D341Med (cell line): Measurements from ENCODE around the gene TXNDC15.
"Not testable (repeated sequence)": the region's sequence is repeated elsewhere in the genome, so short reads cannot be mapped to it uniquely, and the experiment has no call there.

Experiments used
- DNase-seq: peaks from one replicate; pipeline ENCODE4 v3.0.0; 2012; ENCODE audit warnings: low spot score

The TXNDC15 gene

DNA sequence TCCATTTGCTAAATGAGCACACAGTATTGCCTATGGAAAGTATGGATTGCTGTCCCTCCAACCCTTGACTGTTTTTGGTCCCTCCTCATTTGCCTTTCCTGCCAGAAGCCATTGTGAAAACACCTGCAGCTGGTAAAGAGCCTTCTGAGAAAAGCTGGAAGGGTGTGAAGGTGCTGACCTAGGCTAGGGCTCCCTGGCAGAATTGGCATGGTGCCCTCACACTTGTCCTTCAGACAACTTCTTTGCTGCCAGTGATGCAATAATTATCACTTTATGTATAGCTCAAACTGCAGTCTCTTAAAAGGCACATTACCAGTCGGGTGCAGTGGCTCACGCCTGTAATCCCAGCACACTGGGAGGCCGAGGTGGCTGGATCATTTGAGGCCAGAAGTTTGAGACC, 4.2 kb downstream of the TXNDC15 start:
- no peak for DNase-seq

DNA sequence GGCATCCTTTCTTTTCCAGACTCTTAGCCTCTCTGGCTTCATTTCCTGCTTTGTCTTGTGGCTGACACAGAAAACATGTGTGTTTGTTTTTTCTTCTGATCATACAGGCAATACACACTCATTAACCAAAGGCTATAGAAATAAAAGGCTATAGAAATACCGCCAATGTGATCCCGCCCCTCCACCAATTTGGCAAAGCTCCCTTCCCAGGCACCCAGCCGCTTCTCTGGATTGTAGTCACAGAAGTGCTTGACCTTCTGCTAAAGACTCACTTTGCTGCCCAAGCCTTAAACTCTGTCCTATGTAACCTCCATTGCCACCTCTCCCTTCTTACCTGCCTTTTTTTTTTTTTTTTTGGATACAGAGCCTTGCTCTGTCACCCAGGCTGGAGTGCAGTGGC, 5.3 kb downstream of the TXNDC15 start:
- DNase-seq = no peak

DNA sequence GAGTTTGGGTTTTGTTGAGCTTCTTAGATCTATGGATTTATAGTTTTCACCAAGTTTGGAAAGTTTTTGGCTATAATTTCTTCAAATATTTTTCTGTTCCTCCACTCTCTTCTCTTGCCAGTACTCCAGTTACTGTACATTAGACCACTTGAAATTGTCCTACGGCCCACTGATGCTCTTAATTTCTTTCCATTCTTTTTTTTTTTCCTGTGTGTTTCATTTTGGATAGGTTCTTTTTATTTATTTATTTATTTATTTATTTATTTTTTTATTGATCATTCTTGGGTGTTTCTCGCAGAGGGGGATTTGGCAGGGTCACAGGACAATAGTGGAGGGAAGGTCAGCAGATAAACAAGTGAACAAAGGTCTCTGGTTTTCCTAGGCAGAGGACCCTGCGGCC, 6.8 kb downstream of the TXNDC15 start:
- not testable (repeated sequence) for DNase-seq

DNA sequence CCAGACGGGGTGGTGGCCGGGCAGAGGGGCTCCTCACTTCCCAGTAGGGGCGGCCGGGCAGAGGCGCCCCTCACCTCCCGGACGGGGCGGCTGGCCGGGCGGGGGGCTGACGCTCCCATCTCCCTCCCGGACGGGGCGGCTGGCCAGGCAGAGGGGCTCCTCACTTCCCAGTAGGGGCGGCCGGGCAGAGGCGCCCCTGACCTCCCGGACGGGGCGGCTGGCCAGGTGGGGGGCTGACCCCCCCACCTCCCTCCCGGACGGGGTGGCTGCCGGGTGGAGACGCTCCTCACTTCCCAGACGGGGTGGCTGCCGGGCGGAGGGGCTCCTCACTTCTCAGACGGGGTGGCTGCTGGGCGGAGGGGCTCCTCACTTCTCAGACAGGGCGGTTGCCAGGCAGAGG, 7.5 kb downstream of the TXNDC15 start:
- DNase-seq = not testable (repeated sequence)

GRCh38 chr5:134887593-134888159, 13.5 kb downstream of the TXNDC15 start:
- no peak for DNase-seq

DNA sequence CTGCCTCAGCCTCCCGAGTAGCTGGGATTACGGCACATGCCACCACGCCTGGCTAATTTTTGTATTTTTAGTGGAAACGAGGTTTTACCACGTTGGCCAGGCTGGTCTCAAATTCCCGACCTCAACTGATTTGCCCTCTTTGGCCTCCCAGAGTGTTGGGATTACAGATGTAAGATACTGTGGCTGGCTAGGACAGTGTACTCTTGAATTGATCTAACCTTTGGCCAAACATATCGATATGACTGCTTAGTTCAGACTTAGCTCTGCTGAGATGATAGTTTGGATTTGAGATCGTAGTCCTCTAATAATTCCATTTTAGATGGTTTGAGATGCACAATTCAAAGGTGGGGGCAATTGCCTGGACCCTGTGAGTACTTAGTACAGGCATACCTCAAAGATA, 15.2 kb downstream of the TXNDC15 start:
- DNase-seq = no peak

- no peak for DNase-seq
Observed at GRCh38 chr5:134891473-134891872, 17.3 kb downstream of the TXNDC15 start.

GRCh38 chr5:134892282-134892681, 18.1 kb downstream of the TXNDC15 start:
- DNase-seq = no peak

DNA sequence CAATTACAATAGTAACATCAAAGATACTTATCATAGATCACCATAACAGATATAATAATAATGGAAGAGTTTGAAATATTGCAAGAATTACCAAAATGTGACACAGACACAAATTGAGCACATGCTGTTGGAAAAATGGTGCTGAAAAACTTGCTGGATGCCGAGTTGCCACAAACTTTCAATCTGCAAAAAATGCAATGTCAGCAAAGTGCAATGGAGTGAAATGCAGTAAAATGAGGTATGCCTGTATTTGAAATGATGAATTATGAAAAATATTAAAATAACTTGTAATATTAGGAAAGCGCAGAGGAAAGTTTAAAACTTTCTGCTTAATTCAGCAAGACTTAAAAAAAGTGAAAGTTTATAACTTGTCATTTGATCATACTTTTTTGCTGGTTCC, 18.8 kb downstream of the TXNDC15 start:
- no peak for DNase-seq

GRCh38 chr5:134893748-134894505, 19.8 kb downstream of the TXNDC15 start:
- DNase-seq = no peak

GRCh38 chr5:134902071-134902801, 28.1 kb downstream of the TXNDC15 start:
- no peak for DNase-seq

DNA sequence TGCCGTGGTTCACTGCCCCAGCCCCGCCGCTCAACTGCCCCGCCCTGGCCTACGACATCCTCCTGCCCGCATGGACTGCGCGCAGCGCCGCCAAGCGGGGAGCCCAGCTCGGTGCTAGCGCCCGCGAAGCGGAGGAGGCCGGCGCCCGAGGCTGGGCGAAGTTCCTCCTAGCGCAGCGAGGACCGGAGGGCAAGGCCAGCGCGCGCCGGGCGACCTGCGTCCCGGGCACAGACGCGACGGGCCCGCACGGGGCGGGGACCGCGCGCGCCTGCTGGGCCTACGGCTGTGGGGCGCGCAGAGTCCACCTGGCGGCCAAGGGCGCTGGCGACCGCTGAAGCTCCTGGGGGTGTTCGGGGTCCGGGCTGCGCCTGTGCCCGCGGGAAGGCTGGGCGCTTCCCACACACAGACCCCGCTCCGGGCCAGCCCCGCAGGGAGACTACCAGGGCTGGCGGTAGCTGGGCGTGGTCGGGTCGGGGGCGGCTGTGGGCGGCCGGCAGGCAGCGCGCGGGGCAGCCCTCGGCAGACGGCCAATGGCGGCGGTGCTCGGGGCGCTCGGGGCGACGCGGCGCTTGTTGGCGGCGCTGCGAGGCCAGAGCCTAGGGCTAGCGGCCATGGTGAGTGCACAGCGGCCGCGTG, 30.6 kb downstream of the TXNDC15 start, which contains the start of gene PCBD2:
Gene PCBD2 (plus strand): TSS at position 522 of the 636 bp plus-strand sequence. CDS start 9 bp downstream, at position 531.
- peak; percentile 92 for DNase-seq

DNA sequence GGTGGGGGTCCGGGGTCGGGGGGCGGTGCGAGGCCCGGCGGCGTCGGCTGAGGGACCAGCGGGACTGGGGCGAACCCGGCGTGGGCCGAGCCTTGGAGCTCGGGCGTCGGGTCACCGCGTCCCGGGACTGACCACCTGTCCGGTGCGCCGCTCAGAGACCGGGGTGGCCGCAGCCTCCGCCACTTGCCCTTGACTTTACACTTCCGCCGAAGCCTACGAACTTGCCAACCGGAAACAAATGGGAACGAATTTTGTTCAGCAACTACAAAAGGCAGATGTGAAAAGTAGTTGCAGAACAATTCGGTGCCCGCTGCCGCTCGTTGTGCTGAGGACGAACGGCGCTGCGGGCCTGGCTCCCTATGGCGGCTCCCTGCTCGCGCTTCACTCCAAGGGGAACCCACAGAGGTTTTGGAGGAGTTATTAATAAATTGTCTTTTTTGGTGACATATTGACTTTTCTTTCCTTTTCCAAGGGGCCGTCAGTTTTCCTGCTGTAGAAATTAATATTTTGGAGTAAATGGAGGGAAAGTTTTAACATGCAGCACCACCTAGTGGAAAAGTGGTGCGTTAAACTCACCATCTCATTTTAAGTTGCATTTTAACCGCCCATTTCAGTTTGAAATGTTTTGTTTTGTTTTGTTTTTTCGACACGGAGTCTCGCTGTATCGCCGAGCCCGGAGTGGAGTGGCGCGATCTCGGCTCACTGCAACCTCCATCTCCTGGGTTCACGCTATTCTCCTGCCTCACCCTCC, 31.2 kb downstream of the TXNDC15 start:
- peak; percentile 64 for DNase-seq

DNA sequence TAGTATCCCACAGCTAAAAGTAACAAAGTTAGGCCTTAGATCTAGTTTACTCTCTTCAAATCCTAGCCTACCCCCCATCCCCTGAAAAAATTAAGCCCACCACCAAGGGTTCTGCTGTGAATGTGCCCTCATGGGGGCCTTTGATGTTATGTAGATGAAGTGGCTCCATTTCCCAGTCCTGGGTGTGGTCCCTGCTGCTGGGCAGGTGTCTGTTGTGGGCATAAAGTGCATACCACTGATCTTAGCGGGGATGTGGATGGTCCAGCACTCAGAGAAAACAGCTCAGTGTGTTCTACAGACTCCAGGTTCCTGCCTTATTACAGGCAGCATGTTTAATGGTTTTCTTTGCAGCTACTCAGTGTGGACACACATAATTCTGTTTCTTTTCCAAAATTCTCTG, 32.6 kb downstream of the TXNDC15 start:
- DNase-seq = no peak

DNA sequence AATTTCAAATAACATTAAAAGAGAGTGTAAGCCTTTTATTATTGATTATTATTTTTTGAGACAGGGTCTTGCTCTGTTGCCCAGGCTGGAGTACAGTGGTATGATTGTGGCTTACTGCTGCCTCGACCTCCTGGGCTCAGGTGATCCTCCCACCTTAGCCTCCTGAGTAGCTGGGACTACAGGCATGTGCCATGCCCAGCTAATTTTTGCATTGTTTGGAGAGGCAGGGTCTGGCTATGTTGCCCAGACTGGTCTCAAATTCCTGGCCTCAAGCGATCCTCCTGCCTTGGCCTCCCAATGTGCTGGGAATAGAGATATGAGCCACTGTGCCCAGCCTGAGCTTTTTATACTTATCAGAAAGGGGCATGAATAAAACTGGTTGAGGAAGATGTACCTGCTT, 36.6 kb downstream of the TXNDC15 start:
- not testable (repeated sequence) for DNase-seq

- peak; percentile 74 for DNase-seq
Observed at GRCh38 chr5:134911285-134912206, 37.4 kb downstream of the TXNDC15 start.

DNA sequence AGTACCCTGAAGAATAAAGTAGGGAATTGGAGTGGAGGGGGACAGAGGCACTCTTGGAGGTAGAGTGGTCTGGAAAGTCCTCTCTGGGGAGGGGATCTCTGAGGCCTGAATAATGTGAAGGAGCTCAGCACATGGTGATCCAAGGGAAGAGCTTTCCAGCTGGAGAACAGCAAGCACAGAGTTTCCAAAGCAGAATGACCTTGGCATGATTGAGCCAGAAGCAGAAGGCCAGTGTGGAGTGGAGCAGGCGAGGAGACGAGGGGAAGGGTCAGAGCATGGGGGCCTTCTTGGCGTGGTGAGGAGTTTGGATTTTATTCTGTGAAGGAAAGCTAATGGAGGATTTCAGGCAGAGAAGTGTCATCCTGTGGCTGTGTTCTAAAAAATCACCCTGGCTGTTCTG, 39.1 kb downstream of the TXNDC15 start:
- DNase-seq = no peak

GRCh38 chr5:134913795-134914194, 39.6 kb downstream of the TXNDC15 start:
- DNase-seq = no peak

GRCh38 chr5:134917070-134917815, 43.1 kb downstream of the TXNDC15 start:
- DNase-seq = peak; percentile 53

DNA sequence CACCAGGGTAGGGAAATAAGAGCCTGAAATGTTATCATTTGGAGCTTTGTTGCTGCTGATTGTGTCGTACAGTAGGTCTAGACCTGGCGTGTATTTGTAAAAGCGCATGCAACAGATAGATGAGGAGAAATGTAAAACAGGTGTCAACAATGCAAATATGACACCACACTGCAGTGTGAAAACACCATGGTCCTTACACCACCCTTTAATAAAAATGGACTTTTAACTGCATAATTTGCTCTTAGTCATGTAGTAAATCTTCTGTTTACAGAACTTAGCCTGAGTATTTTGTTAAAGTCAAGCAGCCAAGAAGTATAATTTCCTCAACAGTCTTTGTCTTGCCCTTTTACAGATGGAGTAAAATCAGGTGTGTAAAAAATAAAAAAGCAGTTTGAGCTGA, 44.7 kb downstream of the TXNDC15 start:
- no peak for DNase-seq
